Fibroblast of the conjunctiva (primary cell): Measurements from ENCODE around the gene GALNT5.

Experiments
- DNase-seq: peaks from one replicate; pipeline ENCODE4 v3.0.0-alpha.2; 2010; ENCODE audit warnings: low read depth

Gene GALNT5

GRCh38 chr2:157292853-157293252, 35.3 kb downstream of the GALNT5 start:
- no peak for DNase-seq

GRCh38 chr2:157296490-157296889, 39.0 kb downstream of the GALNT5 start:
- no peak for DNase-seq

- no peak for DNase-seq
Measured at GRCh38 chr2:157296958-157297357, 39.5 kb downstream of the GALNT5 start.

- DNase-seq = no peak
Measured at GRCh38 chr2:157301307-157301706, 43.8 kb downstream of the GALNT5 start.

GRCh38 chr2:157302492-157303099, 45.1 kb downstream of the GALNT5 start:
- peak; percentile 20 for DNase-seq

- DNase-seq = no peak
Measured at GRCh38 chr2:157303612-157304011, 46.1 kb downstream of the GALNT5 start.

GRCh38 chr2:157304811-157305722, 47.6 kb downstream of the GALNT5 start:
- no peak for DNase-seq

GRCh38 chr2:157305723-157306110, 48.2 kb downstream of the GALNT5 start:
- DNase-seq = no peak

GRCh38 chr2:157307021-157307420, 49.5 kb downstream of the GALNT5 start:
- no peak for DNase-seq

GRCh38 chr2:157309878-157310277, 52.4 kb downstream of the GALNT5 start:
- no peak for DNase-seq

GRCh38 chr2:157311706-157312105, 54.2 kb downstream of the GALNT5 start:
- DNase-seq = no peak

GRCh38 chr2:157312866-157313486, 55.5 kb downstream of the GALNT5 start:
- DNase-seq = no peak

- DNase-seq = no peak
Measured at GRCh38 chr2:157315901-157316300, 58.4 kb downstream of the GALNT5 start.

- DNase-seq = no peak
Measured at GRCh38 chr2:157318884-157319283, 61.4 kb downstream of the GALNT5 start.

GRCh38 chr2:157319795-157320194, 62.3 kb downstream of the GALNT5 start:
- no peak for DNase-seq

- DNase-seq = no peak
Measured at GRCh38 chr2:157320409-157320808, 62.9 kb downstream of the GALNT5 start.

GRCh38 chr2:157321466-157321865, 64.0 kb downstream of the GALNT5 start:
- DNase-seq = no peak

- no peak for DNase-seq
Measured at GRCh38 chr2:157322432-157322831, 64.9 kb downstream of the GALNT5 start.

GRCh38 chr2:157324331-157324843, 66.9 kb downstream of the GALNT5 start:
- no peak for DNase-seq

GRCh38 chr2:157325786-157326185, 68.3 kb downstream of the GALNT5 start, which contains the start of gene ERMN:
Gene ERMN (minus strand): TSS chr2:157325824. CDS start chr2:157325642, 182 bp downstream.
- DNase-seq = no peak

- DNase-seq = no peak
Measured at GRCh38 chr2:157326698-157327097, 69.2 kb downstream of the GALNT5 start.

- no peak for DNase-seq
Measured at GRCh38 chr2:157327200-157327599, 69.7 kb downstream of the GALNT5 start.
